Subcutaneous abdominal adipose tissue (tissue), 5 donors: ENCODE data around the gene MED13L.
"Not testable (repeated sequence)": the region's sequence is repeated elsewhere in the genome, so short reads cannot be mapped to it uniquely, and the experiment has no call there.

ENCODE experiments used
- H3K27ac ChIP-seq: one replicate; pipeline ENCODE4 v1.7.0; 2013; ENCODE audit warnings: low read depth, mild to moderate bottlenecking, inconsistent platforms, low read length, moderate library complexity
- H3K27me3 ChIP-seq, 5 donors: one replicate each; pipeline ENCODE4 v1.7.0; 2013; ENCODE audit warnings: low read length in 5 of 5, inconsistent platforms in 1 of 5; ENCODE audit not compliant: control insufficient read depth in 5 of 5, insufficient read depth in 4 of 5
- H3K36me3 ChIP-seq, 5 donors: one replicate each; pipeline ENCODE4 v1.7.0; 2013; ENCODE audit warnings: low read length in 5 of 5; ENCODE audit not compliant: control insufficient read depth in 5 of 5, insufficient read depth in 5 of 5
- H3K4me1 ChIP-seq, 5 donors: one replicate each; pipeline ENCODE4 v1.7.0; 2013; ENCODE audit warnings: low read length in 5 of 5, mild to moderate bottlenecking in 3 of 5, moderate library complexity in 1 of 5; ENCODE audit not compliant: control insufficient read depth in 5 of 5, insufficient read depth in 5 of 5
- H3K4me3 ChIP-seq, 5 donors: one replicate each; pipeline ENCODE4 v1.7.0; 2013; ENCODE audit warnings: low read length in 5 of 5, low read depth in 1 of 5
- H3K9ac ChIP-seq, 5 donors: one replicate each; pipeline ENCODE4 v1.7.0; 2013; ENCODE audit warnings: low read length in 5 of 5, mild to moderate bottlenecking in 4 of 5, moderate library complexity in 3 of 5
- H3K9me3 ChIP-seq, 5 donors: one replicate each; pipeline ENCODE4 v1.7.0; 2013; ENCODE audit warnings: low read length in 5 of 5; ENCODE audit not compliant: control insufficient read depth in 5 of 5
- donor health status: healthy.
- donor health status: healthy.
- donor health status: healthy.
- donor health status: healthy.
- donor health status: healthy.

The MED13L gene

GRCh38 chr12:116048879-116049278 lies 228.6 kb downstream of the MED13L start:
- Histone ChIP-seq H3K4me1 (peaks cover 0 to 40% (median 31%) of the 10 kb centered on the region in 5 donors), H3K9me3 (no peaks in the 10 kb centered on the region), H3K4me3 (no peak overlapping the region), H3K9ac (no peak overlapping the region), H3K27ac (no peak overlapping the region), H3K27me3 (no peaks in the 10 kb centered on the region), H3K36me3 (no peaks in the 10 kb centered on the region)

DNA sequence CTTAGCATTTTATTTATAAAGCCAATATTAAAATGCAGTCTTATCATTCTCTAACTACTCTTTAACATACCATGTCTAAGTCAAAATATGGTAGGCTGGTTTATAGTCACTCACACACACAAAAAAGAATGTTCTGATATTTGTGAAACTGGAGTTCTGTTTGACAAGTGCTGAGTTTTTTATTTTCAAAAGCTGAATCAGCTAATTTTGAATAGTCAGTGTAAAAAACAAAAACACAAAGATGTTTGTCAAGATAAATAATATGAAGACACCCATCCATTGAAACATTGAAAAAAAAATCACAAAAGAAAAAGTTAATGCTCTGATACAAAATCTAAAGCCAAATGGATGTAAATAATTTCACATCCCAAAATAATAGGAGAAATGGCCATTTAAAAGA lies 231.5 kb downstream of the MED13L start:
- H3K36me3 ChIP-seq: no peaks in the 10 kb centered on the region
- no peaks in the 10 kb centered on the region for H3K9me3 ChIP-seq
- peaks cover 0 to 20% (median 19%) of the 10 kb centered on the region in 5 donors for H3K4me1 ChIP-seq
- no peak overlapping the region for H3K9ac ChIP-seq
- no peak overlapping the region for H3K4me3 ChIP-seq
- no peaks in the 10 kb centered on the region for H3K27me3 ChIP-seq
- no peak overlapping the region for H3K27ac ChIP-seq

DNA sequence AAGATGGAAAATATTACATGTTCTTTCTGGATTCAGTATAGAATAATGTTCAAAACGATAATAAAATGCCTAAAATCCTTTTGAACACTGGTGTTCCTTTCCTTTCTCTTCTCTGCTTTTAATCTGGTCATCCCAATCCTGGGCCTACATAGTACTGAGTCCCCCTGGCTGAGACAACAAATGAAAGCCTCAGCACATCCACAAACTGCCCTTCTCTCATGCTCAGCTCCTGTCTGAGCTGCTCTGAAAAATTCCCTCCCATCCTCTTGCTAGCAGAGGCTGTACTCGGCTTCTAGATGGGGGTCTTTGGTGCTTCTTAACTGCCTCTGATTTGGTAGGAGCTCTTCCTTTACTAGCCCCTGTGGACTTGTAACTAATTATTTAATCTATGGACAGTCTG lies 232.3 kb downstream of the MED13L start:
- H3K27me3 ChIP-seq: no peaks in the 10 kb centered on the region
- H3K4me1 ChIP-seq: peaks cover 0 to 16% (median 13%) of the 10 kb centered on the region in 5 donors

GRCh38 chr12:116043659-116044535 lies 233.6 kb downstream of the MED13L start:
- Histone ChIP-seq H3K9me3 (no peaks in the 10 kb centered on the region), H3K27ac (no peak overlapping the region), H3K36me3 (no peaks in the 10 kb centered on the region), H3K4me3 (no peak overlapping the region), H3K27me3 (no peaks in the 10 kb centered on the region), H3K4me1 (peaks cover 0 to 13% (median 7%) of the 10 kb centered on the region in 5 donors), H3K9ac (no peak overlapping the region)

More for the DNA sequence above, 232.3 kb downstream of the MED13L start:
- H3K9me3 ChIP-seq: no peaks in the 10 kb centered on the region
- H3K36me3 ChIP-seq: no peaks in the 10 kb centered on the region
- no peak overlapping the region for H3K9ac ChIP-seq
- H3K27ac ChIP-seq: no peak overlapping the region
- no peak overlapping the region for H3K4me3 ChIP-seq

- Histone ChIP-seq H3K27me3 (no peaks in the 10 kb centered on the region), H3K4me1 (peaks cover 0 to 15% (median 0%) of the 10 kb centered on the region in 5 donors), H3K4me3 (no peak overlapping the region), H3K36me3 (no peaks in the 10 kb centered on the region), H3K9ac (no peak overlapping the region), H3K9me3 (no peaks in the 10 kb centered on the region), H3K27ac (no peak overlapping the region)
Observed at GRCh38 chr12:116040402-116040801, 237.1 kb downstream of the MED13L start.

- Histone ChIP-seq H3K9me3 (no peaks in the 10 kb centered on the region), H3K9ac (no peak overlapping the region), H3K27me3 (no peaks in the 10 kb centered on the region), H3K4me3 (no peak overlapping the region), H3K4me1 (peaks cover 0 to 15% (median 0%) of the 10 kb centered on the region in 5 donors), H3K36me3 (no peaks in the 10 kb centered on the region), H3K27ac (no peak overlapping the region)
Observed at GRCh38 chr12:116039081-116039480, 238.4 kb downstream of the MED13L start.

DNA sequence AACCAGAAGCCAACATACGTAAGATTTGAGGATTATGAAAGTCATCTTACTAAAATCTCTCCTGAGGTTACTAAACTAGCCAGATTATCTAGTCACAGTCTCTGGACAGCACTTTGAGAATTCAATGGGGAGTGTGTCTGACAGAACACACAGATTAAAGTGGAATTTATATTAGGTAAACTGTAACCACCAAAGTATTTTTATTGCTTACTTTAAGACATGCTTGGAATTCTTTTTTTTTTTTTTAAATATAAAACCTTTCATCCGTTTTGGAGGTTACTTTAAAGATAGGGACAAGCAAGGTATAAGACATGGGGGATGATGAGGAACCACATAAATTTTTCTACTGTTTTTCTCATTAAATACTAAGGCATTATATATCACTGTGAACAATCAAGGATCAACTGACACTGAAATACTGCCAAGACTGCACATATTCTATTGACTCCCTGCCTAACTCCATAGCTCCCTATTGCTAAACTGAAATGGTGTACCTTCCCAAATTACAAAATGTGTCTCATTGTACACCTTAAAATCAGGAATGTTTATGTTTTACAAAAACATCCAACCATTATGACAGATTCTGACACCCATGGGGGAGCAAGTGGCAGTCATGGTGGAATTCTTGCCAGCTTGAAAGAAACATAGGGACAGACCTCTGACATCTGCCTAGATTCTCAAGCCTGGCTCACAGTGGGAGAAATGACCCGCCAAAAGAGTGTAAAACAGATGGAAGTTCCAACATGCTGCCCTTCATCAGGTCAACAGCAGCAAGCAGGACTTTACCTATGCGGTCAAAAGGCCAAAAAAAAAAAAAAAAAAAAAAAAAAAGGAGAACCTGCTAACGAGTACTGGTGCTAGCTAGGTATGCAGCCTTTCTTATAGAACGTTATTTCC lies 239.3 kb downstream of the MED13L start:
- Histone ChIP-seq H3K4me1 (peaks cover 0 to 15% (median 0%) of the 10 kb centered on the region in 5 donors), H3K36me3 (no peaks in the 10 kb centered on the region), H3K27me3 (no peaks in the 10 kb centered on the region), H3K9me3 (no peaks in the 10 kb centered on the region), H3K4me3 (no peak overlapping the region), H3K9ac (no peak overlapping the region), H3K27ac (no peak overlapping the region)

DNA sequence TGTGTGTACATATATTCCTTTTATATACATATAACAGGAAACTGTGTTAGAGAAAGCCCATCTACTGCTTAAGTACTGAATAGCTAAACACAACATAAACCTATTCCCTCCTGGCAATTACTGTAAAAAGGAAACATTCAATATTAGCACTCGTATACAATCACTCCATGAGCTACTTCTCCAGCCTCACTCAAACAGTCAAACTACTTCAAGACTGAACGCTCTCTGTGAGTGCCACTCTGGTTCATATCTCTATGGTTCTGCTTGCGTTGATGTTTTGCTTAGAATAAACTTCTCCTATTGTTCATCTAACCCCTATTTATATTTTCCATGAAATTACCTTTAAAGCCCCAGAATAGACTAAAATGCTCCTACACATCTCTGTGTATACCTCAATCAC lies 243.7 kb downstream of the MED13L start:
- no peaks in the 10 kb centered on the region for H3K27me3 ChIP-seq
- no peak overlapping the region for H3K27ac ChIP-seq
- peaks cover 0 to 3% (median 0%) of the 10 kb centered on the region in 5 donors for H3K9me3 ChIP-seq
- H3K9ac ChIP-seq: no peak overlapping the region
- H3K4me1 ChIP-seq: peaks cover 0 to 13% (median 0%) of the 10 kb centered on the region in 5 donors
- no peaks in the 10 kb centered on the region for H3K36me3 ChIP-seq
- H3K4me3 ChIP-seq: no peak overlapping the region

DNA sequence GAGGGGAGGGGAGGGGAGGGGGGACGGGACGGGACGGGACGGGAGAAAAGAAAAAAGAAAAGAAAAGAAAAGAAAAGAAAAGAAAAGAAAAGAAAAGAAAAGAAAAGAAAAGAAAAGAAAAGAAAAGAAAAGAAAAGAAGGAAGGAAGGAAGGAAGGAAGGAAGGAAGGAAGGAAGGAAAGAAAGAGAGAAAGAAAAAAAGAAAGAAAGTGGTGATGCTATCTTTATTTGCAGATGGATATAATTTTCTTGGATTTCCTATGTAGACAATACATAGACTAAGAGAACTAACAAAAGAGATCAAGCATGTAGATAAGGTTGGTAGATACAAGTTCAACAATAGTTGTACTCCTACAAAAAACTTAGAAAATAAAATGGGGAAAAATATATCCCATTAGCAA lies 245.9 kb downstream of the MED13L start:
- H3K9ac ChIP-seq, H3K4me3 ChIP-seq, H3K27ac ChIP-seq, H3K4me1 ChIP-seq, H3K36me3 ChIP-seq, H3K27me3 ChIP-seq, H3K9me3 ChIP-seq: not testable (repeated sequence)

DNA sequence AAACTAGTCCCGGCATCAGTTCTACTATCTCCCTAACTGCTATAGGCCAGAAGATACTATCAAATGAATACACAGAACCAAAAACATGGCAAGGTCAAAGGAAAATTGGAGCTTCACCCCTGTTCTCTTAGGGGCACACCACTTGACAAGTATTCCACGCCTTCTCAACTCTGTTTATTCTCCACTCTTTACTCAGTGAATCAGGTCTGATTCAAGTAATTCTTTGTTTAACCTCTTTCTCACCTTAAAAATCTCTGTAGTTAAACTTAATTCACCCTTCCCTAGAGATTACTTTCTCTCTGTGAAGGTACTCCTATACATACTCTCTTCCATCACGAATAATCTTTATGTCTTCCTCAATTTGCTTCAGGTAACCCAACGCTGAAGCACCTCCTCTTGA lies 248.9 kb downstream of the MED13L start:
- Histone ChIP-seq H3K9me3 (peaks cover 0 to 3% (median 0%) of the 10 kb centered on the region in 5 donors), H3K27me3 (no peaks in the 10 kb centered on the region), H3K36me3 (no peaks in the 10 kb centered on the region), H3K4me3 (no peak overlapping the region), H3K9ac (no peak overlapping the region), H3K4me1 (peaks cover 0 to 3% (median 0%) of the 10 kb centered on the region in 5 donors), H3K27ac (no peak overlapping the region)
